HCEC 1CT (cell line): ENCODE measurements around the gene PHYHD1.
"Not testable (repeated sequence)": the region's sequence is repeated elsewhere in the genome, so short reads cannot be mapped to it uniquely, and the experiment has no call there.

ENCODE experiments used
- DNase-seq: peaks from one replicate; pipeline ENCODE4 v3.0.0-alpha.2; 2017

The PHYHD1 gene

DNA sequence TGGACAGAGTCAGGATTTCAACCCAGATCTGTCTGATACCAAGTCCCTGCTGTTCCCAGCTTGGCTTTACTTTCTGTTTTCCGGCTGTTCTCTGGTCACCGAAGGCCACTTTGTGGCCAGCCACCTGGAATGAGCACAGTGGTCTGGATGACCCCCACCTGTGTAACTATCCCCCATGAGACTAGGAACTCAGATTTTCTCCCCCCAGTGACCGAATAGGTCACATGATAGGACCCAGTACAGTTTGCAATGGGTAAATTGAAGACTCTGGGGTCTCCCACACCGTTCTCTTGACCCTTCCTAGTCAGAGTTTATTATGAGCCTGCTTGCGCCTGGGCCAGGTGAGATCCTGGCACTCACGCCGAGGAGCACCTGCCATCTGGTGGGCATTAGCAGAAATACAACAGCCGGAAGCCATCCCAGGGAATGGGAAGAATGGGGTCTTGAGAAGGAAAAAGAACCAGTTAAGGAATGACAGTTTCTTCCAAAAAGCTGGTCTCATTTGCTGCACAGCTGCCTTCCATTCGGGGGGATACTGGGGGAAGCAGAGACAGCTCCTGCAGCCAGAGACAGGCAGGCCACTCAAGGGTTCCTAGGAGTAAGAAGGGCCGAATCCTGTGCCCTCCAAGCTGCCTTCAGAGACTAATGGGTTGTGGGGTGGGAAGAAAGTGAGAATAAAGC, 7.1 kb downstream of the PHYHD1 start:
- peak; percentile 35 for DNase-seq

GRCh38 chr9:128928624-128929023, 7.8 kb downstream of the PHYHD1 start:
- no peak for DNase-seq

DNA sequence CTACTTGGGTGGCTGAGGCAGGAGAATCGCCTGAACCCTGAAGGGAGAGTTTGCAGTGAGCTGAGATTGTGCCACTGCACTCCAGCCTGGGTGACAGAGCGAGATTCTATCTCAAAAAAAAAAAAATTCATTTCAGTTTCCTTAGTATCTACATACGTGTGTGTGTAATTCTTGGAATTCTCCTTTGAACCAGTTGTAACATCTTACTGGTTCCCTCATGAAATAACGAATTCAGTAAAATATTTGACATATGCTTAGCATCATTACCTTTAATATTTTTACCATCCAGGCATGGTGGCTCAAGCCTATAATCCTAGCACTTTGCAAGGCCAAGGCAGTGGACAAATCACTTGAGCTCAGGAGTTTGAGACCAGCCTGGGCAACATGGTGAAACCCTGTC, 8.8 kb downstream of the PHYHD1 start:
- DNase-seq, result no peak

DNA sequence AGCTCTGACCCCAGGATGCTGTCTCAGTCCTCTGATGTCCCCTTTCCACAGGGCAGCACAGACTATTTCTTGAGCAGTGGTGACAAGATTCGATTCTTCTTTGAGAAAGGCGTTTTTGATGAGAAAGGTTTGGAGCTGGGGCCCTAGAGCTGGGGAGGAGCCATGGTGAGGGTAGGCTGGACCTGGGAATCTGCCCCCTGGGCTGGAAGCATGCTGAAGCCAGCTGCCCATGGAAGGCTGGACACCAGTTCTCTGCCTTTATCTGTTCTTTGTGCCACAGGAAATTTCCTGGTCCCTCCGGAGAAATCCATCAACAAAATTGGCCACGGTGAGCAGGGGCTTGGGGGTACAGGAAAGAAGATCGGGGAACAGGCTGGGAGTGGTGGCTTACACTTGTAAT, 12.9 kb downstream of the PHYHD1 start:
- no peak for DNase-seq

- no peak for DNase-seq
Observed at GRCh38 chr9:128936171-128936865, 15.5 kb downstream of the PHYHD1 start.

DNA sequence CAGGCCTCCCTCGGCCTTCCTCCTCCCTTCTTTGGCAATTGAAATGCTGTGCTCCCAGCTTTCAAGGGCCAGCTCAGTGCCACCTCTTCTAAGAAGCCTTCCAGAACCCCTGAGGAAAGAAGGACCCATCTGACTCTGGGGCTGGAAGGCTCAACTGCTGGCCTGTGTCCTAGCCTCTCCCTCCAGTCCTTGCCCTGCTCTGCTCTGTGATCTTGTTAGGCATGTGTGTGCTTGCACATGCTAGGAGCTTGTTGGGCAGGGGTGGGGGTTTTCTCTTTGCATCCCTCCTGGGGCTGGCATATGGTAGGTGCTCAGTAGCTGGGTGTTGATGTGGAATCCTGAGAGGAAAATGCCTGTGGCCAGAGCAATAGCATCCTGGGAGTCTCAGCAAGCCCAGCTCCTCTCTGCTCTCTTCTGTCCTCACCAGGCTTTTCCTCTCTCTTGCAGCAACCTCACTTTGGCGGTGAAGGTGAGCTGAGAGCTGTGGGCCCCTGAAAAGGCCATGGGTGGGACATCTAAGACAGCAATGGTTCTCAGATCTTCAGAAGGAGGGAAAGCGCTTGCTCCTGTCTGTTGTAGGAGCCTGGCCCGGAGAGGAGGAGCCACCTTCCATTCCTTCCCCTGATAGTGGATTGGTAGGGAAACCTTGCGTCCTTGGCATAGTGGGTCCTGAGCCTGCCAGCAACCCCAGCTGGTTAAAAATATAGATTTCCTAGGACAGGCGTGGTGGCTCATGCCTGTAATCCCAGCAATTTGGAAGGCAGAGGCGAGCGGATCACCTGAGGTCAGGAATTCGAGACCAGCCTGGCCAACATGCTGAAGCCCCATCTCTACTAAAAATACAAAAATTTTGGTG, 16.8 kb downstream of the PHYHD1 start:
- DNase-seq, result no peak

- no peak for DNase-seq
Observed at GRCh38 chr9:128940271-128940921, 19.6 kb downstream of the PHYHD1 start.

DNA sequence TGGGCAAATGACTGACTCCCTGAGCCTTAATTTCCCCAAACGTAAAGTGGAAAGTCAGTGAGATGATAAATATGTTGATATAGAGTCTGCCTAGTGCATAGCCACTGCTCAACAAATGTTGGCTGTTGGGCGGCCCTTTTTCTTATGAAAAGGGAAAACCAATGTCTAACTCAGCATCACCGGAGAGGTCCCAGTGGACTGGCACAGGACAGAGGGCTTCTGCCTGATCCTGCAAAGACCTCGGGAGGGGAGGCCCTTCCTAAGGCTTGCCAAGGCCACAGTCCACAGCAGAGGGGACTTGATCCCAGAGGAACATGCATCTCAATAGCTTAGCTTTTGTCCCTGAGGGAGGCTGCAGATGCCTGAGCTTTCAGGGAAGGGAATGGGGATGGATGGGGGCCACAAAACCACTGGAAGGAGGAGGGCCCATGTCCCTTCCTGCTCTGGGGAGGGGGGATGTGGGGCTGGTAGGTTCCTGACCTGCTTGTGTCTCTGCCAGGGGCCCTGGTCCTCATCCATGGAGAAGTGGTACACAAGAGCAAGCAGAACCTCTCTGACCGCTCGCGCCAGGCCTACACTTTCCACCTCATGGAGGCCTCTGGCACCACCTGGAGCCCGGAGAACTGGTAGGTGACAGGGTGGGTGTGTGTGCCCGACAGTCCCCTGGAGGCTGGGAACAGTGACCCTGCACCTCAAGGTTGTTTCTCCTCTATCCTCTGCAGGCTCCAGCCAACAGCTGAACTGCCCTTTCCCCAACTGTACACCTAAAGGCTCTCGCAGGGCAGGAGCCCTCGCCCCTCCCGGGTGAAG, 20.4 kb downstream of the PHYHD1 start:
- DNase-seq, result no peak

DNA sequence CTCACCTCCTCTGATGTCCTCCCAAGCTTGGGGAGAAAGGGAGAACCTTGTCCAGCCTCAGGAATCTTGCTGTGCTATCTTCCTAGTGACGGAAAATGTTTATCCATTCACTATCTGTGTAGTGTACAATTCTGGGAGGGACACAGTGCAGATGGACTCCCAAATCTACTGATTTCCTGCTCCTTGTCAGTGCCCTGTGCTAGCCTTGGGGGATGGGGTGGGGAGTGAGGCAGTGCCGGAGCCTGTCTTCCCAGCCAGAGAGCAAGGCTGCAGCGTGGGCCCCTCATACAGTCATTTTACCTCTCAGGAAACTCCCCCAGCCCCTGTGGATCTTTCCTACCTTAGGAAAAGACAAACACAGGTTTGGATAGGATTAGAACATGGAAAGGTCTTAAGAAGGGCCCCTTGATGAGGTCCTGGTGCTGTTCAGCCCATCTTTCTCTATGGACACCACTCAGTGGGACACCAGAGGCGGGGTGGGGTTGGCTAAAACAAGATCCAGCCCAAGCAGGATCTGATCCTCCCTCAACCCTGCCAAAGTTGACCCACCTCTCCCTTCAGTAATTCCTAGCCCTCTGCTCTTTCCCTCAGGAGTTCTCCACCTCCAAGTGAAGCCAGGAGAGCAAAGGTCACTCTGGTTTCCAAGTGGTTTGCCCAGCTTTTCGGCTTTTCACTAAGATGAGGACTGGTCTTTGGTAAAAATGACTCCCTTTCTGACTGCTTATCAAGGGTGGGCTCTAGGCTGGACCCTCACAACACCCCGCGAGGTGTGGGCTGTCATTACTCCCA, 23.2 kb downstream of the PHYHD1 start:
- no peak for DNase-seq

GRCh38 chr9:128944966-128945365, 24.2 kb downstream of the PHYHD1 start:
- not testable (repeated sequence) for DNase-seq

DNA sequence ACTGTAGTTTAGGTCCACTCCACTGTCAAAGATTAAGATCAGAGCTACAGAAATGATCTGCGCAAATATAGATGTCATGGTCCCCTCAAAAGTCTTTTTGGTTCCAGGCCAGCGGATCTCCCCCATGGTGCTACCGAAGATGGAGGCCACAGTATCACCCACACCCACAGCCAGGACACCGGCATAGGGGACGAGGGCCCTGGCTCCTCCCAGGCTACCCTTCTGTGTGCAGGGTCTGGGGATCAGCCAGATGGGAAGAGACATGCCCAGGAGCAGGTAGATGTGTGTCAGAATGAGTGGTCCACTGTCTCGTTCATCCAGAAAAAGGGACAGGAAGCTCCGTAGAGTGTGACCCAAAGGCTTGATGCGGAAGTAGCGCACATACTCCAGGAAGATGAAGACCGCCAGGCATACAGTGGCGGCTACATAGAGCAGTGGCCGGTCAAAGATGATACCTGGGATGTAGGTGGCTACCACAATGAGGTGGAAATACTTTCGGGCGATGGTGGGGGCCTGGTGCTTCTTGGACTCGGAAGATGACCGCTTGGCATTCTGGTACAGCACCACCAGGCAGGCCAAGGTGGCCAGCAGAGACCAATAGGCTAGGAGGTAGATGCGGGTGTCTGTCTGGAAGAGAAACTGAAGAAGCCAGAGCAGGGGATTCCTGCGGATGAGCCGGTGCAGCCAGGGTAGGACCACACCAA, 25.2 kb downstream of the PHYHD1 start:
- DNase-seq, result no peak

DNA sequence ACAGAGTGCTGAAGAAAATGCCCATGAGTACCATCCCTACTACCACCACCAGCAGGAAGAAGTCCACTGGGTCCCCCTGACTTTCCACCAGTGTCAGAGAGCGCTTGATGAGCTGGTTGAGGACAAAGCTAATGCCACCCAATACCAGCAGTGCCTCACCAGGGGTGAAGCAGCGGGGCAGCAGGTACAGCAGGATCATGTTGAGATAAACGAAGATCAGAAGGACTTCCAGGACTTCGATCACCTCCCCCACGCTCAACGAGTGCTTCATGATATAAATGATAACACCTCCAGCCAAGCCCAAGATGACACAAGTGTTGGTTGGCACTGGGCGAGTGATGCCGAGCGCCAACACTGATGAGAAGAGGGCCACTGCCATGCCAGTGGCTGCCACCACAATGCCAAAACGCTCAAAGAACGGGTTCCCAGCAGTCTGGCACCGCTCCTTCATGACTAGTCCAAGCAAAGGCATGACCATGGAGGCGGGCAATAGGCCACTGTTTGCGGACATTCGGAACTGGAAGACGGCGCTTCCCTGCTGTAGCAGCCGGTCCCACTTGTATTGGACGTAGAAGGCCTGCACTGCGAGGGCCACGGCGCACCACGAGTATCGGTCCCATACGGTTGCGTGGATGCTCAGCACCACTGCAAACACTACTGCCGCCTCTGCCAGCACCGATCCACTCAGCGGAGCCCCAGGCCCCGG, 25.9 kb downstream of the PHYHD1 start:
- DNase-seq, result peak; percentile 22

- no peak for DNase-seq
Observed at GRCh38 chr9:128947277-128947526, 26.4 kb downstream of the PHYHD1 start.

- peak; percentile 88 for DNase-seq
Observed at GRCh38 chr9:128947527-128948301, 26.9 kb downstream of the PHYHD1 start, which contains the start of the genes DOLK and NUP188. Gene DOLK (minus strand): TSS chr9:128947603. CDS start chr9:128947303, 300 bp downstream. Gene NUP188 (plus strand): TSS chr9:128947699. CDS start chr9:128947720, 21 bp downstream.

DNA sequence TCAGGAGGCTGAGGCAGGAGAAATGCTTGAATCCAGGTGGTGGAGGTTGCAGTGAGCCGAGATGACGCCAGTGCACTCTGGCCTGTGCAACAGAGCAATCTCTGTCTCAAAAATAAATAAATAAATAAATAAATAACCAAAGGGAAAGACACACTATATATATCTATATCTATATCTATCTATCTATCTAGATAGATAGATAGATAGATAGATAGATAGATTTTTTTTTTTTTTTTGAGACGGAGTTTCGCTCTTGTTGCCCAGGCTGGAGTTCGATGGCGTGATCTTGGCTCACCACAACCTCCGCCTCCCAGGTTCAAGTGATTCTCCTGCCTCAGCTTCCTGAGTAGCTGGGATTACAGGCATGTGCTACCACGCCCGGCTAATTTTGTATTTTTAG, 40.6 kb downstream of the PHYHD1 start:
- not testable (repeated sequence) for DNase-seq

DNA sequence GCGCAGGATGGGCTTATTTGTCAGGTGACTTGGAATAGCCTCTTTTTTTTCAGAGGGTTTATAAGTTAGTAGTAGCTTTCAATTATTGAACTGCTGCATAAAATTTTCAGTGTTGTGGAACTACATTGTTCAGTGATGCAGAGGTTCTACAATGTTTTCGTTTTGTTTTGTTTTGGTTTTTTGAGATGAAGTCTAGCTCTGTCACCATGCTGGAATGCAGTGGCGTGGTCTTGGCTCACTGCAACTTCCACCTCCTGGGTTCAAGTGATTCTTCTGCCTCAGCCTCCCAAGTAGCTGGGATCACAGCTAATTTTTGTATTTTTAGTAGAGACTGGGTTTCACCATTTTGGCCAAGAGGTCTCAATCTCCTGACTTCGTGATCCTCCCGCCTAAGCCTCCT, 48.7 kb downstream of the PHYHD1 start:
- peak; percentile 37 for DNase-seq

GRCh38 chr9:128972956-128973355, 52.2 kb downstream of the PHYHD1 start:
- DNase-seq, result peak; percentile 90

DNA sequence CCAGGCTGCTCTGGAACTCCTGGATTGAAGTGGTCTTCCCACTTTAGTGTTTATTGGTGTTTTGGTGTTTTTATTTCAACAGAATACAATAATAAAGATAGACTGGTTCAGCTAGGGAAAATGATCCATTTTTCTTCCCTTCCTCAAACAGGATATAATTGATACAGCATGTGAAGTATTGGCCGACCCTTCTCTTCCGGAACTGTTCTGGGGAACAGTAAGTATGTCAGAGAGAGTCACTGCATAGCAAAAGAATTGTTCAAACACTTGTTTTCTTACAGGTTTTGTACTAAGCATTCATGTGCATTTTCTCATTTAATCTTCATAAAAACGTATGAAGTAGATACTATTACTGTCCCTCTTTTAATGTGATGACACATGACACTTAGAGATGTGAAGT, 58.3 kb downstream of the PHYHD1 start:
- no peak for DNase-seq

DNA sequence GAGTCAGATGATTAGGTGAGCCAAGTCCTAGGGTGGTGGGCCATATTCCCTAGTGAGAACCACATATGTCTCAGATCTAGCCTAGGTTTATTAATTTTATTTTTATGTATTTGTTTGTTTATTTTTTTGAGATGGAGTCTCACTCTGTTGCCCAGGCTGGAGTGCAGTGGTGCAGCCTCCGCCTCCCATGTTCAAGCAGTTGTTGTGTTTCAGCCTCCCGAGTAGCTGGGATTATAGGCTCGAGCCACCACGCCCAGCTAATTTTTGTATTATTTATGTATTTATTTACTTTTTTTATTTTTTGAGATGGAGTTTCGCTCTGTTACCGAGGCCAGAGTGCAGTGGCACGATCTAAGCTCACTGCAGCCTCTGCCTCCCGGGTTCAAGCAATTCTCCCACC, 62.8 kb downstream of the PHYHD1 start:
- no peak for DNase-seq
